ENCODE data around the gene SUGCT.

The SUGCT gene

DNA sequence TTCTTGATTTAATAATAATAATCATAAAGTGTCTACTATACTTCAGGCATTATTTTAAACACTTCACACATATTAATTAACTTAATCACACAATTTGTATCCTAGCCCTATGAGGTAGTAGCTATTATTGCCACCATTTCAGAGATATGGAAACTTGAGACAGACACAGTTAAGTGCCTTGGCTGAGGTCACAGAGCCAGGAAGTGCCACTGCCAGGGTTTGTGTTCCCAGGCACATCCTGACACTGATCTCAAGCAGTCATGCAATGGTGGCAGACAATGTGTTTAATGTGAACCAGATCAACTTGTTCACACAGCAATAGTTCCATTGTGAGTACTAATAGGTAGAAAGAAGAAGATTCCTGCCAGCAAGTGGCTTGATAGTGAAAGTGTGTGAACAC lies 666.0 kb downstream of the SUGCT start:
- no peak for DNase-seq

DNA sequence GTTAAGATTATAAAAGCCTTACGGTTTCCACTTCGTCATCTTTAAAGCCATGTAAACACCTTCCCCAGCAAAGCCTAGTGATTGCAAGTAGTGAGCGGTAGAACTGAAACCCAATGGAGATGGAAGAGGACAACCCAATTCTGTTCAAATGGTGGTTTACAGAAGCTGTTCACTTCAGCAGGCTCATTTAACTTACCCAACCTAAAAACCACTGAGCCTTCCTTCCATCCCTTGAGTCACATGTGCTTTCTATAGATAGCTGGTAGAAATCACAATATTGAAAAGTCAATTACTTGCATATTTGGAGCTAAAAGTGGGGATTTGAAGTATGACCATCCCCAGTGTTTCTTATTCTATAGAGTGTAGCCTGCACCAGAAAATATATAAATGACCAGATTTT lies 667.7 kb downstream of the SUGCT start:
- no peak for DNase-seq

DNA sequence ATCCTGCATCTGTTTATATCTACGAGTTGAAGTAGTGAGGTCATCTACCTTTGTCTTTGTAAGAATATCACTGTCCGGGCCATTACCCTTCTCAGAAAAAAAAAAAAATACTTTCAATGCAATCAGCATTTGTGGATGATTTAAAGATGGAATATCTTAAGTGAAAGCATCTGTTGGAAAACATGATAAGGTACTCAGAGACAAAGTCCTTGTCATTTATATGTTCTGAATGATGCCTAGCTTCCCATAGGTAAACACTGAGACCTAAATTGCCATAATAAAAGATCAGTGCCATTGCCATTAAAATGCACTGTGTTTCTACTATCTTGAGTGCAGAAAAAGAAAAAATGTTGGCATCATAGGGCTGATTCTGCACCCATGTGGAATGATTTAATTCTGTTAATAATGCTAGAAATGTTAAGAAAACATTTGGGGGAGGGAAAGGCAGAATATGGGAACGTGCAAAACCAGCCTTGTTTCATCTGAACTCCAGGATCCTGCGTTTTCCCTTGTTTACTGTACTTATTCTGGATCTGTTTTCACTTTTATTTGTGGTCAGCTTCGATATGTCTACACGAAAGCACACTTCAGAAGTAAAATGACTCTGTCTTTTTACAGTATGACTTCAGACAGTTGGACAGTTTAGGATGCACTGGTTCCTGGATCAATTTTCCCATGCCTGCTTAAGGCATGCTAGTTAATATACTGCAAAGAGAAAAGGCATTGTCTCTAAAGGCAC lies 669.8 kb downstream of the SUGCT start:
- no peak for DNase-seq

DNA sequence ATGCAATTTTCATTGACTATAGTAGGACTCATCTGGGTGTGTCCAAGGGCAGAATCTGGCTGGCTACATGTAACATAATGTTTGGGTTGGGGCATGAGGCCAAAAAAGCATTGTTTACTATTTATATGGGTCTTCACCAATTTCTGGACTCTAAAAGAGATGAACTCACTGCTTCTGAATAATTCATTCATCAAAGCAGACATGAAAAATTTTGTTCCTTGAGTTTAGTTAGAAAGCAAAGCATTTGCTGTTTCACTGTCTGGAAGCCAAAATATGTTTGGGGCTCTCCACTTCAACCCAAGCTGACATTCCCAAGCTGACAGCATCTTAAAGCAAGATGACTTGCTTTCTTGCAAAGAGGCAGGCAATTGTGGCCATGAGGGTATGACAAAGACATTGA lies 670.6 kb downstream of the SUGCT start:
- no peak for DNase-seq

DNA sequence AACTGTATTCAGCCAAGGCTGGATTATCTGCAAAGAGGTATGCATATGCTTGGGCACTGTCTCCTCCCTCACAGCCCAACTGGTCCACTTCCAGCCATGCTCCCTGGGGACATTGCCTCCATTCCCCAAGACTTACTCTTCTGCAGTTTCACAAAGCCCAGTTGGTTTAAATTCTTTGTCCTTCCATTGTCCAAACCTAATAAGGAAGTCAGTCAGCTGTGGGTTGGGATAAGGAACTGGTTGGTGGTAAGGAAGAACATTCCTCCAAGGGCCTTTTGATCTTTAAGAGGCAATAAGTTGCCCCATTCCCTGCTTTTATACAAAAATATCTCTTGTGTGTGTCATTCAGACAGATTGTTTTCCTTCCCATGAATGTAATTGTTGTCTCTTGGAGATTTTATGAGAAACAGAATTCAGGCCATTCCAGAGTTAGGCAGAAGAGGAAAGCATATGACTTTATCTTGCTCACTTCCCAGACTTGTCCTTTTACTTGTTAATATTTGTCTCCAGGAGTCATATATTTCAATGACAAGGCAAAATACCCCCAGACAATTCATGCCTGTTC lies 673.7 kb downstream of the SUGCT start:
- no peak for DNase-seq

DNA sequence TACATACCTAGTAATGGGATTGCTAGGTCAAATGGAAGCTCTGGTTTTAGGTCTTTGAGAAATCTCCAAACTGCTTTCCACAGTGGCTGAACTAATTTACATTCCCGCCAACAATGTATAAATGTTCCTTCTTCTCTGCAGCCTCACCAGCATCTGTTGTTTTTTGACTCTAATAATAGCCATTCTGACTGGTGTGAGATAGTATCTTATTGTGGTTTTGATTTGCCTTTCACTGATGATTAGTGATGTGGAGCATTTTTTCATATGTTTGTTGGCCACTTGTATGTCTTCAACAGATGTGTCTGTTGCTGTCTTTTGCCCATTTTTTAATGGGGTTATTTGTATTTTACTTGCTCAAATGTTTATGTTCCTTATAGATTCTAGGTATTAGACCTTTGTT lies 675.5 kb downstream of the SUGCT start:
- no peak for DNase-seq

DNA sequence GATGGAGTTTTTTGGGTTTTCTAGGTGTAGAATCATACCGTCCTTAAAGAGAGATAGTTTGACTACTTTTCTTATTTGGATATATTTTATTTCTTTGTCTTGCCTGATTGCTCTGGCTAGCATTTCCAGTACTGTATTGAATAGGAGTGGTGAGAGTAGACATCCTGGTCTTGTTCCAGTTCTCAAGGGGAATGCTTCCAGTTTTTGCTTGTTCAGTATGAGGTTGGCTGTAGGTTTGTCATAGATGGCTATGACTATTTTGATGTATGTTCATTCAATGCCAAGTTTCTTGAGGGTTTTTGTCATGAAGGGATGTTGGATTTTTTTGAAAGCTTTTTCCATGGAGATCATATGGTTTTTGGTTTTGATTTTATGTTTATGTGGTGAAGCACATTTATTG lies 676.9 kb downstream of the SUGCT start:
- no peak for DNase-seq

DNA sequence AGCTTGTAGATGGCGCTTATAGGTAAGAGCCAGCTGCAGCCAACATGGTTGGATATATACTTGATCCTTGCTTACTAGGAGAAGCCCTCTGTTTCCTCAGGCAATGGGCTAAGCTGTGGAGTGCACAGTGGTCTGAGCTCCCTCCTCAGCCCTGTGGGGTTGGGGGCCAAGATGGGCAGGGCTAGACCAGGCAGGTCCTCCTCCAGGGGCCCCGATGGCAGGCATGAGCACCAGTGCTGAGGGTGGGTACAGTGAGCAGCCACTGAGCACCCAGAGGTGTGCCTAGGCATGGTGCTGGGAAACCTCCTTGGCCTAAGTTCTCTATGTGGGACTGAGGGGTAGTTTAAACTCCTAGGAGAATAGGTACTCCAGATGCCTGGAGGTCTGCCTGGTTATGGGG lies 680.2 kb downstream of the SUGCT start:
- no peak for DNase-seq

DNA sequence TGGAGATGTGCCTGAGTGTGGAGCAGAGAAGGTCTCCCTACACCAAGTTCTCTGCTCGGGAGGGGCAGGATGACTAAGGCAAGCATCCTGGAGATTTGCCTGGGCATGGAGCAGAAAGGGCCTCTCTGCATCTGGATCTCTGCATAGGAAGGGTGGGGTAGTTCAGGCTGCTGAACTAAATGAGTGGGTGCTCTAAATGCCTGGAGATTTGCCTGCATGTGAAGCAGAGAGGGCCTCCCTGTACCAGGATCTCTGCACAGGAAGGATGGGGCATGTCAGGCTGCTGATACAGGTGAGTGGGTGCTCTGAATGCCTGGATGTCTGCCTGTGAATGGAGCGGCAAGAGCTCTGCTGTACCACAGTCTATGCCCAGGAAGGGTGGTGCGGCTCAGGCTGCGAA lies 680.7 kb downstream of the SUGCT start:
- no peak for DNase-seq

DNA sequence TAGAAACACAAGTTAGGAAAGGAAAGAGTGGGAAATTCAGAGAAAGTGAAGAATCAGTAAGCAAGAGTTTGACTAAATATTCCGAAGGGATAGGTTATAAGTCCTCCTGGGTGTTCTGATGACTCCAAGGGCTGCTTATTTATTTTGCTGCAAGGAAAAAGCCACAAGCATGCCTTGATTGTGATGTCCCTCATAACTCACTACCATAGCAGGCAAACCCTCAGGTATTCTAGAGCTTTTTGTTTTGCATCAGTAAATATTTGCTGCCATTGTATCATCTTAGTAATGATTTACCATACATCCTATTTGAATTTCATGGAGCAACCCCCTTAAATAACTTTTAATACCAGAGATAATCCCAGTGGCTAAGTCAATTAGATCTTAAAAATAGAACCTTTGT lies 688.1 kb downstream of the SUGCT start:
- no peak for DNase-seq

DNA sequence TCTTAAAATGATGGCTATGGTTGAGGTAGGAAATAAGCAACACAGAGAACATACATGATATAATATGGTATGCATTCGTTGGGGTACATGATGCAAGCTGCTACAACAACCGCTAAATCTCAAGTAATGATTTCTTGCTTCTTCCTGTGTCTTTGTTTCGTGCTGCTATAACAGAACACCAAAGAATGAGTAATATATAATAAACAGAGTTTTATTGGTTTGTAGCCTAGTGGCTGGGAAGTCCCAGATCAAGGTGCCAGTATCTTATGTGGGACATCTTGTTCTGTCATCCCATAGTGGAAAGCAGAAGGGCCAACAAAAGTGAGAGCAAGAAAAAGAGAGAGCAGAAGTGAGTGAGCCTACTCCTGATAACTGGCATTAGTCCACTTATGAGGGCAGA lies 689.7 kb downstream of the SUGCT start:
- DNase-seq: no peak

DNA sequence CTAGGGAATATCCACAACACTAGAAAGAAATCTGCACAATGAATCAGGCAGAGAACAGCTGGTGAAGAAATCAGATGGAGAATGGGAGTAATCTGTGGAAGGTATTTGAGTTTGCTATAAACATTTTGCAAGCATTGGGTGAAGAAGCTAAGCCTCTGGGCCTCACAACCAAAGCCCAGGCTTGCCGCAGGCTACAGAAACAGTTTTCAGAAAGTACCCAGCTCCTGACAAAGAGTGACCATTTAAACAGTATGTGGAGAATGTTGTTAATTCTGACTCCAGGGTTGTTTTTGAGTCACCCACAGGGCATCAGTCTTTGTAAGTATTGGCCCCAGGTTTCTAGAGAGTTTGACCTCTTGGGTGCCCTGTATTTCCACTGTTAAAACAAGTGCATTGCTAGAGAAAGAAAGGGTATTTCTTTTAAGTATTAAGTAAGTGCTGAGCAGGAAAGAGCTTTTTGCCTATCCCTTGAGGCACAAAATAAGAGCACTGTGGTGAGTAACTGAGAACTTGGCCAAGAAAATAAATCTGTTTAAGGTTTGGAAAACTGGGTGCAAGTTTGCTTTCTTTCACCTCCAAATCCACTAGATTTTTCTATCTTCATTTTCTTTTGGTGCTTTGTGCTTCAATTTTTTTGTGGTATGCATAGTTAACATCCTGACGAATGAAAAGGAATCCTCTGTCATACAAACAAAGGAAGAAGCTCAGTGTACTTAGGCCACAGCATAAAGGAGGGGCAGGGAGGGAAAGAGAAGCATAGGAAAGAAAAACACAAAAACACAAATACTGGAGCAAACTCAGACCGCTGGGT lies 691.8 kb downstream of the SUGCT start:
- DNase-seq: no peak

DNA sequence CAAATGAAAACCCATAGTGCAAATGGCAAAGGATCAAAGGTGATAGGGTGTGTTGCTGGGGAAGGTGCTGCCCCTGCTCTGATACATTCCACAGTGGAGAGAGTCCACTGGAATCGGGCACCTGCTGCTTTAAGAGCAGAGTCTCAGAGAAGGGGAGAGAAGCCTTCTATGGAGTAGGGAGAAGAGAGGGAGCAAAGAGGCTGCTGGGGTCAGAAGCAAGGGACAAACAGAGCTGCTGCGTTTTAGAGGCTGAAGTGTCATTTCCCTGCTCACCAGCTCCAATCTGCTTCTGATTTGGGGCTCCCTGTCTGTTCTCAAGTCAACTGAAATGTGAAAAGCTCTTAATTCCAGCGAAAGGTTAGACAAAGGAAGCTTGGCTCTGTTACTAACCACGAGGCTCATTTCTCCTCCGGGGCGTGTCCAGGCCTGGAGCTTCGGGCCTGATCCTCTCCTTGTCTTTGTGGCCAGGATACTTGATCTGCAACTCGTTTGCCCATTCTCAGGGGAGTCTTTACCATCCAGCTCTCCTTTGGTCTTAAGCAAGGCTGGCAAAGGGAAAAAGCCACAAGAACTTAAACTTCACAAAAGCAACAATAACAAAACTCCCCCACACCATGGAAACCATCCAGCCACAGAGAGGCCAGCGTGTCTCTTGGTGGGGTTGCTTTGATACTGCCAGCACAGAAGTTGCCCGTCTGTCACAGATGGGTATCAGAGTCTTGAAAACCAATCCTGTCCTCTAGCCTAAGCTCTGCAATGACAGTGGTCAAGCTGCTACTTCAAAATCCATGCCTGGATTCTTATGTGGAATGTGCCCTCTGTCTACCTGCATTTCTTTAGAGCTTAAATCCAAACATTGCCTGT lies 692.6 kb downstream of the SUGCT start:
- no peak for DNase-seq

DNA sequence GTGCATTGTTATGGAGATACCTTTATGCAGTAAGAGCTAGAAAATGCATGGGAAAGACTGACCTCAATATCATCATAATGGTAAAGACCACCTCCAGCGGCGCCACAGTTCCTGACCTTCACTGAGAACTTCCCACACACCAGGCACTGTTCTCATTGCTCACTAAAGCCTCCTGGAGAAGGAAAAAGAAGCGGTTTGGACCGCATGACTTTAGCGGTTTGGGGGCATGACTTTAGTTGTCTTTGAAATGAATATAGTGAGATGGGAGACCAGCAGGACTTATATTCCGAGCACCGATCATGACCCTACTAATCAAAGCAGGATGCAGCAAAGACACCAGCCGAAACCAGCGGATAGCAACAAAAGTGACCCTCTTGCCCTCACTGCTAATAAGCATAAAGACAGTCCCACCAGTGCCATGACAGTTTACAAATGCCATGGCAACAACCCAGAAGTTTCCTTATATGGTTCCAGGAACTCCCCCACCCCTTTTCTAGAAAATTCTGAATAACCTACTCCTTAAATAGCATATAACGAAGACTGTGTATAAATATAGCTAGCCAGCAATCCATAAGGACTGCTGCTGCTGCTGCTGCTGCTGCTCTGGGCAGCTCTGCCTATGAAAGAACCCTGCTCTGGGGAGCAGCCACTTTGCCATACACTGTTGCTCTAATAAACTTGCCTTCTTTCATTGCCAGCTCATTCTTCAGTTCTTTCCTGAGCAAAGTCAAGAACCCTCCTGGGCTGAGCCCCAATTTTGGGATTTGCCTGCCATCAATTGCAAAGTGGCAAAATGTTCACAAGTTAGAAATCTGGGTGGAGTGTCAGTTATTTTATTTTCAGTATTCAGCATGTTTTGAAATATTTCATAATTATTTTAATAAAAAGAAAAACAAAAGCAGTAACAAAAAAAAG lies 694.1 kb downstream of the SUGCT start:
- no peak for DNase-seq

DNA sequence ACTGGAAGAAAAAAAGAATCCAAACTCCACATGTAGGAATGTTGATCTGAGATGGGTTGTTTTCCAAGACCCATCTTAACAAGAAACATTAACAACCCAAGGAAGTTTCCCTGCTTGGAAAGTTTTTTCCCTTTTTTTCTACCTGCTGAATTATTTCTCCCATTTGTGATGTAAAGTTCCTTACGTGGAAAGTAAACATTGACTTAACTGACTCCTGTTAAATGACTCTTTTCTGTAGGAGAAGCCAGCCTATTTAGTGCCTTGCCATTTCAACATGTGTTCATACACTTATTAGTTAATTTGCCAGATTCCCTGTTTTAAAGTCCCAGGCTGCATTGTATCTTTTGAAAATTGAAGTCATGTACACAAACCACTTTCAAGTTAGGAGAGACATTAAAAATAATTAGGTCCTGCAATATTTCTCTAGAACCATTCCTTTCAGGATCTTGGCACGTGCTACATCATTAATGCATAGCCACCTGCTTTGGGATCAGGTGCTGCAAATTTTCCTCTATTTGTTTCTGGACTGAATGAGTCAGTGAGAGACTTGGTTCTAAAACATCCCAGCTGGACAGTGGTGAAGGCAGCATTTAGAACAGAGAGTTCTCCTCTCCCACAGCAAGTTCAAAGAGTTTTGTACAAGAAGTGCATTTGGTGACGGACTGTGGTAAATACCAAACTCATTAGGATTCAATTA lies 698.5 kb downstream of the SUGCT start:
- DNase-seq: no peak

DNA sequence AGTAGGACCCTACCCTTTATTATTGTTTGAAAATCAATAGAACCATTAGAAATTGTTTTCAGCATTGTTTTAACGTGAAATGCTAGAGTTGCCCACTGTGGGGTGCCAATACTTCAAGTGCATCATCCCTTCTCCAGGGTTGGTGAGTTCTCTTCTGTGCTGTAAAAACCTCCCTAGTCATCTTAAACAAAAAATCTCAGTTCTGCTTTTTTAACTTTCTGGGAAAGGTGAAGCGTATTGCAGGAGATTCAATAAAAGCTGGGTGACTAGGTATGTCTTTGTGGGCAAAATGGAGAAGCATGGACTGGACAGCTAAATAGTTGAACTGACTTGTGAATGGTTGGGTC lies 699.1 kb downstream of the SUGCT start:
- no peak for DNase-seq

DNA sequence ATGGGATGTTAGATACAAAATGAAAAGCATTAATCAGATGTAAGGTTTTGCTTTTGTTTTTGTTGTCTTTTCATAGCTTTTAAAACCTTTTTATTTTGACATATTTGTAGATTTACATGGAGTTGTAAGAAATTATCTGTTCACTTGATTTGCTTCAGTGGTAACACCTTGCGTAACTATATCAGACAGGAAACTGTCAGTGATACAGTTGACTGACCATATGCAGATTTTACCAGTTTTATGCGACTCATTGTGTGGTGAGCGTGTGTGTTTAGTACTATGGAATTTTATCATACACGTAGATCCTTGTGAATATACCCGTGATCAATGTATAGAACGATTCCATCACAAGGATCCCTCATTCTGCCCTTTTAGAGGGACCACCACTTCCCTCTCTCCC lies 701.4 kb downstream of the SUGCT start:
- no peak for DNase-seq

DNA sequence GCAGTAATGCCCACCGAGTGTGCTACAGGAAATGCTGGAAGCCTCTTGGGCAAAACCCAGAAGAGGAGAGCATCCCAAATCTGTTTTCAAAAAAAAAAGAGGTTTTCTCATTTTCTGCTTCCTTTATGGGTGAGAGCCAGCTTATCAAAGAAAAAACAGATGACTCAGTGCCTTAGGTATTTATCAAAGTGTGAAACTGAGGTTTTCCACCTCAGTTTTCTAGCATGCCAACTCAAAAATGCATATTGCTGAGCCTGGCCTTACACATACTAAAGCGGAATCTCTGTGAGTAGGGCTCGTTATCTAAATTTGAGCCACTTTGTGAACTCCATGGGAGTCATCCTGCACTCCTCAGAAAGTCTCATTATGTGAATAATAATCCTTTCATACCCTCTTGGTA lies 705.1 kb downstream of the SUGCT start:
- no peak for DNase-seq

DNA sequence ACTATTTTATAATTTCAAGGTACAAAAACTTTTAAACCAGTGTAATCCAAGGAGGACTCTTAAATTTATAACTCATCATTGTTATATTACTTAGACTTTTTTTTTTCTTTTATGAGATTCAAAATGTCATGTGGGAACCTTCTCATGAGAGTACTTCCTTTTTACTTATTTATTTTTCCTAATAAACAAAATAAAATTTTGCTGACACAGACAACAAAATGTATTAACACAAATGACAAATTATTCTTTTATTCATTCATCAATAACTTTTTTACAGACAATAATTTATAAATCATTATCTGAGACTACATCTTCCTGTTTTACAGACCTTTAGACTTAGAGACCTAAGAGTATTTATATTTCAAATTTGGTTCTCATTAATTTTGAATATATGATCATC lies 706.2 kb downstream of the SUGCT start:
- no peak for DNase-seq

DNA sequence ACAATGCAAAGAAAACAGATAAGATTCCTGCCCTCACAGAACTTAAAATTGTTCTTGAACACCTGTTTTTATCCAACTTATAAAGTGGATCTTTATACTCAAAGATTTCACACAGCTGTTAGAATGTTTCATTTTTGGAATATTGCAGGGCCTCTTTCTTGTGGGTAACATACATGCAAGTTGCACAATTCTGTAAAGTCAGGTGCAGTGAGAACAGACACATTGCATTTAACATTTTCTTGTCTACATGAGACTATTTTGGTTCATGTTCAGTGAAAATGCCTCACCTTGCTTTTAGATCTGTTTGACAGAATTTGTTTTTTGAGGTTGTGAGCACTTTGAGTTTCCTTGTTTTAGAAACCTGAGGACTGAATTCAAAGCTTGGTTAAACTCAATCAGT lies 707.8 kb downstream of the SUGCT start:
- DNase-seq: no peak

DNA sequence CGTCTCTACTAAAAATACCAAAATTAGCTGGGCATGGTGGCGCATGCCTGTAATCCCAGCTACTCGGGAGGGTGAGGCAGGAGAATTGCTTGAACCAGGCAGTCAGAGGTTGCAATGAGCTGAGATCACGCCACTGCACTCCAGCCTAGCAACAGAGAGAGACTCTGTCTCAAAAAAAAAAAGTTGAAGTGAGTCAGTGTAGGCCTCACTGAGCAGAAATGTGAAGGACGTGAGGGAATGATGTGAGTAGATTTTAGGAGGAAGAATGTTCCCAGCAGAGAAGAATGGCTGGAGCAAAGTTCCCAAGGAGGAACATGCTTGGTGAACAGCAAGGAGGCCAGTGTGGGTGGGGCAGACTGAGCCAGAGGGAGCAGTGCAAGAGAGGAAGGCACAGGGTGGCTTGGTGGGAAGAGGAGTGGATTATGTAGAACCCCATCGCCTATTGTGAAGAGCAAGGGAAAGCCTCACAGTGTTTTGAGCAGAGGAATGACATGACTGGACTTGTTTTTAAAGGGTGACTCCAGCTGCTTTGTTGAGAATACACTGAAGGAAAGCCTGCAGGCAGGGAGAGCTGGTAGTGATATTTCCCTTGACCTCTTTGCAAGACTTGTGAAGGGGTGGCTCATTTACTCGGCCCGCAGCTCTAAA lies 708.7 kb downstream of the SUGCT start:
- DNase-seq: no peak
